ENCODE data around the gene CLCN1. TPM values are rescaled to one million over a fixed set of nuclear protein-coding genes. Genes with fewer than 3 reads are reported as not detected.

The CLCN1 gene
- total and polyA plus RNA-seq, 2 of the 8 experiments (the other 6 are each of a cell fraction or from before 2014, with no cell fraction given) = 0.36 to 0.41 TPM

- H4K8ac ChIP-seq (ENCODE audit: extremely low read depth, insufficient read depth, low read length) = no peak overlapping the region
- no peak overlapping the region for H3K4me3 ChIP-seq (ENCODE audit: extremely low read depth in 1 of 4, insufficient read depth in 2 of 4, low read depth in 3 of 4, low read length in 4 of 4)
- H3K27me3 ChIP-seq (replicated peaks in 1 of 4; ENCODE audit: control insufficient read depth in 3 of 4, extremely low read depth in 1 of 4, insufficient read depth in 3 of 4, low read length in 3 of 4) = peaks cover 10 to 21% (median 20%) of the 10 kb centered on the region in 4 experiments
- peaks cover 9 to 12% (median 10%) of the 10 kb centered on the region in 4 experiments for H3K4me1 ChIP-seq (replicated peaks in 1 of 4; ENCODE audit: control insufficient read depth in 3 of 4, insufficient read depth in 4 of 4, low read length in 3 of 4)
- H2BK120ac ChIP-seq (replicated peaks; ENCODE audit: low read depth, low read length) = no peak overlapping the region
- H2BK15ac ChIP-seq (ENCODE audit: low read length) = no peak overlapping the region
- no peak overlapping the region for H3K9ac ChIP-seq (replicated peaks in 1 of 4; ENCODE audit: extremely low read depth in 1 of 4, low read depth in 3 of 4, low read length in 3 of 4)
- no peaks in the 10 kb centered on the region for H3K79me1 ChIP-seq (ENCODE audit: low read depth, low read length)
- H3K18ac ChIP-seq (ENCODE audit: extremely low read depth, low read length) = no peak overlapping the region
- H3K56ac ChIP-seq (replicated peaks; ENCODE audit: insufficient read length, low read depth, low read length) = no peak overlapping the region
- no peaks in the 10 kb centered on the region for H4K20me1 ChIP-seq (replicated peaks in 1 of 2; ENCODE audit: control insufficient read depth in 1 of 2, insufficient read depth in 2 of 2, low read length in 2 of 2)
- H3K79me2 ChIP-seq (ENCODE audit: control insufficient read depth in 1 of 2, insufficient read depth in 2 of 2, low read length in 2 of 2) = no peaks in the 10 kb centered on the region
- no peak overlapping the region for H2AFZ ChIP-seq (ENCODE audit: low read length)
- no peak overlapping the region for H2AK5ac ChIP-seq (ENCODE audit: low read depth, low read length)
- ChIA-PET POLR2A (ENCODE audit: partially characterized antibody) (interaction anchor here (1.2 kb wide), 1 partner anchor 20 kb away, joined by 3 read pairs; the partner anchor contains the start of gene GSTK1), CTCF (ENCODE audit: partially characterized antibody) (interaction anchor here (0.7 to 1.7 kb wide), 10 partner anchors 9 to 110 kb away, joined by 3 to 9 read pairs (median 3); partner anchors contain the start of gene GSTK1)
- H3K36me3 ChIP-seq (ENCODE audit: control insufficient read depth in 2 of 4, insufficient read depth in 4 of 4, low read length in 3 of 4) = peaks cover 0 to 6% (median 0%) of the 10 kb centered on the region in 4 experiments; a peak in 2 of 8 replicates
- H3K27ac ChIP-seq (ENCODE audit: low read depth, low read length) = no peak overlapping the region
- no peak overlapping the region for H4K91ac ChIP-seq (replicated peaks; ENCODE audit: insufficient read length, low read length)
- FAIRE-seq (no peak), DNase-seq (ENCODE audit: low read depth in 1 of 2, low spot score in 2 of 2) (no peak)
- TF ChIP-seq CEBPB (IDR thresholded peaks at IDR 0.05; ENCODE audit: low read depth, low read length) (no peak), POLR2AphosphoS5 (IDR thresholded peaks at IDR 0.05; ENCODE audit: low read depth, low read length) (no peak), FOSL1 (IDR thresholded peaks at IDR 0.05; ENCODE audit: insufficient read depth, low read depth, low read length) (no peak), JUND (IDR thresholded peaks at IDR 0.05; ENCODE audit: low read length) (no peak), MAX (IDR thresholded peaks at IDR 0.05) (no peak), CREB1 (IDR thresholded peaks at IDR 0.05) (no peak), ZNF274 (IDR thresholded peaks at IDR 0.05; ENCODE audit: borderline replicate concordance, extremely low read depth, low read length) (no peak), EP300 (IDR thresholded peaks at IDR 0.05; ENCODE audit: borderline replicate concordance in 1 of 2, low read depth in 2 of 2, low read length in 2 of 2) (no peak), JUN (IDR thresholded peaks at IDR 0.05; ENCODE audit: low read depth, low read length) (no peak), CHD1 (IDR thresholded peaks at IDR 0.05; ENCODE audit: low read depth, low read length) (no peak), NANOG (IDR thresholded peaks at IDR 0.05; ENCODE audit: insufficient read depth, low read depth, low read length, poor library complexity, severe bottlenecking) (no peak)
- H3K23me2 ChIP-seq (ENCODE audit: low read depth, low read length) = peaks cover 4% of the 10 kb centered on the region; the same call in 1 of the 2 replicates
- no peak overlapping the region for H2BK20ac ChIP-seq (ENCODE audit: low read length)
- H3K23ac ChIP-seq (ENCODE audit: insufficient read length) = no peak overlapping the region
- peak overlapping the region; percentile 9 to 17; a peak in 3 of 4 replicates for H3K4me2 ChIP-seq (ENCODE audit: insufficient read depth in 1 of 2, low read depth in 2 of 2, low read length in 2 of 2)
- H3K14ac ChIP-seq (ENCODE audit: insufficient read length) = no peak overlapping the region
- no peak overlapping the region for H2BK5ac ChIP-seq (ENCODE audit: low read depth, low read length)
- no peak overlapping the region for H3K4ac ChIP-seq (replicated peaks; ENCODE audit: insufficient read length, low read depth, low read length)
- H4K5ac ChIP-seq (ENCODE audit: insufficient read length, low read depth, low read length) = no peak overlapping the region
- WGBS, 2 experiments (ENCODE audit: extremely low coverage in 1 of 2, insufficient coverage in 1 of 2, insufficient read length in 1 of 2, insufficient replicate concordance in 2 of 2, low coverage in 1 of 2, low lambda C conversion rate in 2 of 2, missing lambda C conversion rate in 1 of 2) = 55% methylated on average over 4 of the region's 4 CpGs; no CpG with 5 or more reads in 1 of the 2 experiments
- H3K9me3 ChIP-seq (ENCODE audit: insufficient read depth in 2 of 2, low read depth in 1 of 2, low read length in 1 of 2) = peaks cover 6 to 13% of the 10 kb centered on the region in 2 experiments
- H2BK12ac ChIP-seq (ENCODE audit: low read depth, low read length) = no peak overlapping the region
Measured at GRCh38 chr7:143283381-143283780, 32.5 kb upstream of the CLCN1 start.
